Hematopoietic multipotent progenitor cell treated with erythropoietin and hydrocortisone succinate and interleukin-3 and kit ligand, for 17 days (in vitro differentiated cells): Measurements from ENCODE around the gene KRTAP5-8.
"Not testable (repeated sequence)": the region's sequence is repeated elsewhere in the genome, so short reads cannot be mapped to it uniquely, and the experiment has no call there.

Experiments used
- DNase-seq: peaks from one replicate; pipeline ENCODE4 v3.0.0-alpha.2; 2015; ENCODE audit warnings: low spot score

Gene KRTAP5-8

DNA sequence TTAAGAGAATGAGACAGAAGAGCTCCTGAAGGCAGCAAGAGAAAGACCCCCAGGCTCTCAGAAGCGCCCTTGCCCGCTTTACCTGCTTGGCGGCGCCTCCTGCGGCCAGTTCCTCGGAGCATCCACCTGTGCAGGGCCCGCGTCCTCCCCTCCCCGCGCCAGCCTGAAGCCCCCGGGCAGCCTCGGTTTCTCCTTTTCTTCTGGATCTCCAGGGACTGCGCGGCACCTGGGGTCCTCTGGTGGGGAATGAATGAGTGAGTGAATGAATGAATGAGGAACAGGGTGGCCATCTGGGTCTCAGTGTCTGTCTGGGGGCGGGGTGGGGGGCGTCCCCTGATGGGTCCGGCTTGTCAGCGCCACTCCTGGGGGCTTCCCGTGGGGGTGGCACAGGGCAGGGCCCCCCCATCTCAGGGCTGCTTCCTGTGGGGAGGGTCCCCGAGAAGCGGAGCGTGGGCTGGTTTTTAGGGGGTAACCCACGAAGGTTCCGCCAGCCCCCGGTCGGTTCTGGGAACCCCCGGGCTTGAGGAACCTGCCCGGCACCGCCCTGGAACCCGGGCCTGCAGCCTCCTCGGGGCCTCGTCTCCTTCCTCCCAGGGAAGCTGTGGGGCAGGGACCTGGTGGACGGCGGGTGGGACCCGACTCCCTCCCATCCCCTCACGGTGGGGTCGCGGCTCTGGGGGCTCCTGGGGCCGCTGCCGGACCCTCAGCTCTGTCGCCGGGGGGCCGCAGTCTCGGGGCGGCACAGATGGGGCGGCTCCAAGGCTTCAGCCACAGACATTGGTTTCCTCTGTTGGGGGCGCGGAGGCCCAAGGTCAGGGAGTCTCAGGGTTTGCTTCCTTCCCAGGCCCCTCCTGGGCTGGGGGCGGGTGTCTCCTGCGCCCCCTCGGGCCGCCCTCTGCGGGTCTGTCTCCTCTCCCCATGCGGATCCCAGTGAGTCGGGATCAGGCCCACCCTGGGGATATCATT is 19.0 kb upstream of the KRTAP5-8 start:
- no peak for DNase-seq

DNA sequence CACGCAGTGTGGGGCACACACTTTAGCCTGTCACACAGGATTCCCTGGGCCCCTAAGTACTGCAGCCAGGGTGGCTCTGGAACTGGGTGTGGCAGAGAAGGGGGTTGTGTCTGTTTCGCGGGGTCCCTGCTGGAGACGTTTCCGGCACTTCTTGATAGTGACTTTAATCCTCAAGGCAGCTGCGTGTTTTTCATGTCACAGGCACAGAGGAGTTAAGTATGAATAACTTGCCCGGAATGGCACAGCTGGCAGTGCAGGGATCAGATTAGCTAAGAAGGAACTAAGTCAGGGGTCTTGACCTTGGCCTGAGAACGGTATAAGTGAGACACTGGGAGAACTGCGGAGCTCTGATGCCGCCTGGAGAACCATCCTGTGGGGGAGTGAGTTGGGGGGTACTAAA is 18.3 kb upstream of the KRTAP5-8 start:
- DNase-seq = no peak

DNA sequence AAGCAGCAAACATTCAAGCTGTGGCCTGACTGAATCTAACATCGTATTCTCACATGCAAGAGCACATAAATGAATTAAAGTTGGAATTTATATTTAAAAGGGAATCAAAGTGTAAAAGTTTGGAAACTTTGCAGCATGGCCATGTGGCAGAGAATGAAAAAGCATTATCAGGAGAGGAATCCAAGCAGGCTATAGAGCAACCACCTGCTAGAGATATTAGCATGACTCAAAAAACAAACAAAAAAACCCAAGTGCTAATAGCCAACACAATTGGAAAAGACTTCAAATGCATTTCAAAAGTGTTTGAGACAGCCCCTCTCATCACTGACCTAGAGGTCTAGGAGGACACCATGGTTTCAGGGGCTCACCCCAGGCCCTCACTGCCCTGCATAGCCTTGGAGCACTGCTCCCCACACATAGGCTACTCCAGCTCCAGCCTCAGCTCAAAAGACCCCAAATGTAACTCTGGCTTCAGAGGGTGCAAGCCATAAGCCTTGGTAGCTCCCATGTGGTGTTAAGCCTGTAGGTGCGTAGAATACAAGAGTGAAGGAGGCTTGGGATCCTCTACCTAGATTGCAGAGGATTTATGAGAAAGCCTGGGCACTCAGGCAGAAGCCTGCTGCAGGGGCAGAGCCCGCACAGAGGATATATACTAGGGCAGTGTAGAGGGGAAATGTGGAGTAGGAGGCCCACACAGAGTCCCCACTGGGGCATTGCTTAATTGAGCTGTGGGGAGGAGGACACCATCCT is 12.5 kb upstream of the KRTAP5-8 start:
- no peak for DNase-seq

DNA sequence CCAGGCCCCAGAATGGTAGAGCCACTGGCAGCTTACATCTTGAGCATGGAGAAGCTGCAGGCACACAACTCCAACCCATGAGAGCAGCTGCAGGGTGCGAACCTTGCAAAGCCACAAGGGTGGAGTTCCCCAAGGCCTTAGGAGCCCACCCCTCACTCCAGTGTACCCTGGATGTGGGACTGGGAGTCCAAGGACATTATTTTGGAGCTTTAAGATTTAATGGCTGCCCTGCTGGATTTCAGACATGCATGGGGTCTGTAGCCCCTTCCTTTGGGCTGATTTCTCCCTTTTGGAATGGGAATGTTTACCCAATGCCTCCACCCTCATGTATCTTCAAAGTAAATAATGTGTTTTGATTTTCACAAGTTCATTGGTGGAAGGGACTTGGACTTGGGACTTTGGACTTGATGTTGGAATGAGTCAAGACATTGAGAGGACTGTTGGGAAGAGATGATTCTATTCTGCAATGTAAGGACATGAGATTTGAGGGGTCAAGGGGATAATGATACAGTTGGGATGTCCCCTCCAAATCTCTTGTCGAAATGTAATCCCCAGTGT is 11.8 kb upstream of the KRTAP5-8 start:
- no peak for DNase-seq

DNA sequence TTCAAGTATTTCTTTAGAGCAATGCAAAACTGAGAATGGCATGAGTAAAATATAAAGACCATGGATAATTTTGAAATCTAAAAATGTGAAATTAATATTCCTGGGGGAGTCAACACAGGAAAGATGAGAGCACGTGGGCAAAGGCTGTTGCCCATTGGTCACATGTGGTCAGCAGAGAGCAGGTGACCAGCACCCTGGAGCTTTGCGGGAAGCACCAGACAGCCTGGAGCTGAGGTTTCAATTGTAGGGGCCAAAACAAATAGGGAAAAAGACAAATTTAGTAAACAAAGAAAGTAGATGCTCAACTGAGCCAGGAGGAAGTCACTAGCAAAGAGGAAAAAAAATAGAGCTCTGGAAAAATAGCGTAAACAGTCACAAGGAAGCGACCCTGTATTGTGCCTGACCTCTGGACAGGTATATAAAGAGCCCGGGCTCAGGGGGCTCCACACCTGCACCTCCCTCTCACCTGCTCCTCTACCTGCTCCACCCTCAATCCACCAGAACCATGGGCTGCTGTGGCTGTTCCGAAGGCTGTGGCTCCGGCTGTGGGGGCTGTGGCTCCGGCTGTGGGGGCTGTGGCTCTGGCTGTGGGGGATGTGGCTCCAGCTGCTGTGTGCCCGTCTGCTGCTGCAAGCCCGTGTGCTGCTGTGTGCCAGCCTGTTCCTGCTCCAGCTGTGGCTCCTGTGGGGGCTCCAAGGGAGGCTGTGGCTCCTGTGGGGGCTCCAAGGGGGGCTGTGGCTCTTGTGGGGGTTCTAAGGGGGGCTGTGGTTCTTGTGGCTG is 10.8 kb upstream of the KRTAP5-8 start, which contains the start of gene KRTAP5-7:
Gene KRTAP5-7, plus strand, starts transcription at position 472 of the 780 bp plus-strand sequence. Its CDS starts 34 bp downstream, at position 506.
- not testable (repeated sequence) for DNase-seq

DNA sequence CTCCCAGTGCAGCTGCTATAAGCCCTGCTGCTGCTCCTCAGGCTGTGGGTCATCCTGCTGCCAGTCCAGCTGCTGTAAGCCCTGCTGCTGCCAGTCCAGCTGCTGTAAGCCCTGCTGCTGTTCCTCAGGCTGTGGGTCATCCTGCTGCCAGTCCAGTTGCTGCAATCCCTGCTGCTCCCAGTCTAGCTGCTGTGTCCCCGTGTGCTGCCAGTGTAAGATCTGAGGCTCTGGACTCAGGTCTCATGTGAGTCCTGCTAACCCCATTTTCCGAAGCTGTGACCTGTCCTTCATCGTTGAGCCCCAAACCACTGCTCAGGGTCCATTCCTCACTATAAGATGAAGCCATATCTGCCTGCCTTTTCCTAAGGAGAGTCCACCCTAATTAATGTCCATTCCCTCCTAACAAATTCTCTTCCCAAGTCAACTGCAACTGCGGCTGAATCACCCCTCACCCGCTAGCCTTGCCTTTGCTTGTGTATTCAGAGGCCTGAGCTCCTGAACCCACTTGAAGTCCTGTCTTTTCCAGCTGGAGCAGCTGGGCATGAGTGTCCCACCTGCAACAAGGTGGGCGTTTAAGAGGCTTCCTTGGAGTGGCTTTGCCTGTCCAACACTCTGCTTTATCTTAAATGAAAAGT is 10.1 kb upstream of the KRTAP5-8 start:
- DNase-seq = no peak

DNA sequence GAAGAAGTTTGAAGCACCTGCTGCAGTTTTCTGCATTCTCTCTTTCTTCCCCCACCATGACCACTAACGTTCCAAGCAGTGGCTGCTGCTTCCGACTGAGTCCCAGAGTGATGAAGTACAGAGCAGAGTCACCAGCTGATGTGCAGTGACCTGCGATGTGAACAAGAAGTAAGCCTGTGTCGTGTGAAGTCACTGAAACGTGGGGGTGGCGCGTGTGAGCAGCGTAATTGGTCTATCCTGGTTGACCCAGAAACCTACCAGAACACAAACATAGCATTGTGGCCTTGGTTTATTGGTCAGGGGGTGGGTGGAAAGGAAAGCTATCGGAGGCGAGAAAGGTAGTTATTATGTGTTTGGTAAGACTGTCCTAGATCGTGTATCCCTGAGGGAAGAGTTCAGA is 7.2 kb upstream of the KRTAP5-8 start:
- DNase-seq = no peak

DNA sequence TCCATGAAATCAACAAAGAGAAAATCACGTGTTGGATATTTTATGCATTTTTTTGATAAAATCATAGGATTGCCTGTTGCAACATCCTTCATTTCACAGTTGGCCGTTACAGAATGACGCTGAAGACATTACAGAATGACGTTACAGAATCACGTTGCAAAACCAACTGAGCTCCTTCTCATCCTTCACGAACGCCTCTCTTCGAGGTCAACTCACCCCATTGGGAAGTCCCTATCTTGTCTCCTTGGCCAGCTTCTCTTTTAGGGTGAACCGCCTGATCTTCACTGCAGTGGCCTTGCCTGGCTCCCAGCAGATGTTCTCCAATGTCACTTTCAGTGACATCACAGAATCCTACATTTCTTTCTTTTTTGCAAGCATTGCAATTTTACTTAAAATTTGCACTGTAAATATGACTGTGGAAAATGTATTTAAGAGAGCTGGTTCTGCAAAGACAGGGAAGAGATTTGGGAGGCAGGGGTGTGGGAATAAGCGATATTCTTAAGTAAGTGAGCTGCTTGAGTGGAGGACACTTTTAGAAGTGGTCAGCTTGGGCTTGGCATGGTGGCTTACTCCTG is 5.7 kb upstream of the KRTAP5-8 start:
- DNase-seq = no peak

DNA sequence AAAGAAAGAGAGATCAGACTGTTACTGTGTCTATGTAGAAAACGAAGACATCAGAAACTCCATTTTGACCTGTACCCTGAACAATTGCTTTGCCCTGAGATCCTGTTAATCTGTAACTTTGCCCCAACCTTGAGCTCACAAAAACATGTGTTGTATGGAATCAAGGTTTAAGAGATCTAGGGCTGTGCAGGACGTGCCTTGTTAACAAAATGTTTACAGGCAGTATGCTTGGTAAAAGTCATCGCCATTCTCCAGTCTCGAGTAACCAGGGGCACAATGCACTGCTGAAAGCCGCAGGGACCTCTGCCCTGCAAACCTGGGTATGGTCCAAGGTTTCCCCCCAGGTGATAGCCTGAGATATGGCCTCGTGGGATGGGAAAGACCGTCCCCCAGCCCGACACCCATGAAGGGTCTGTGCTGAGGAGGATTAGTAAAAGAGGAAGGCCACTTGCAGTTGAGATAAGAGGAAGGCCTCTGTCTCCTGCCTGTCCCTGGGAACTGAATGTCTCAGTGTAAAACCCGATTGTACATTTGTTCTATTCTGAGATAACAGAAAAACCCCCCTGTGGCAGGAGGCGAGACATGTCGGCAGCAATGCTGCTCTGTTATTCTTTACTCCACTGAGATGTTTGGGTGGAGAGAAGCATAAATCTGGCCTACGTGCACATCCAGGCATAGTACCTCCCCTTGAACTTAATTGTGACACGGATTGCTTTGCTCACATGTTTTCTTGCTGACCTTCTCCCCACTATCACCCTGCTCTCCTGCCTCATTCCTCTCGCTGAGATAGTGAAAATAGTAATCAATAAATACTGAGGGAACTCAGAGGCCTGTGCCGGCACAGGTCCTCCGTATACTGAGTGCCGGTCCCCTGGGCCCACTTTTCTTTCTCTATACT is 2.9 kb upstream of the KRTAP5-8 start:
- not testable (repeated sequence) for DNase-seq

DNA sequence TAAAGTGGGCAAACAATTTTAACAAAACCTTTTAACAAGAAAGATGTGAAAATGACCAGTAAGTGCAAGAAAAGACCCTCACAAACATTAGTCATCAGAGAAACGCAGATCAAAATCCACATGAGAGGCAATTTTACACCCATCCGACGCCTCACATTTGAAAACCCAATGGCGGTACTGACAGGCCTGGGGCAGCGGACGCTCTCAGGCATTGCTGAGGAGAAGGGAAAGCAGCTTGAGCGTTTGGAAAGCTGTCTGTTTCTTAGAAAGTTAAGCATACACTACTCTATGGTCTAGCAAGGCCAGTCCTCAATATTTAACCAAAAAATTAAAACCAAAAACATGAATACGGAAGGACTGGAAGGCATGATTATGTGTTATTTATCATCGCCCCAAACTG is 2.0 kb upstream of the KRTAP5-8 start:
- DNase-seq = no peak

DNA sequence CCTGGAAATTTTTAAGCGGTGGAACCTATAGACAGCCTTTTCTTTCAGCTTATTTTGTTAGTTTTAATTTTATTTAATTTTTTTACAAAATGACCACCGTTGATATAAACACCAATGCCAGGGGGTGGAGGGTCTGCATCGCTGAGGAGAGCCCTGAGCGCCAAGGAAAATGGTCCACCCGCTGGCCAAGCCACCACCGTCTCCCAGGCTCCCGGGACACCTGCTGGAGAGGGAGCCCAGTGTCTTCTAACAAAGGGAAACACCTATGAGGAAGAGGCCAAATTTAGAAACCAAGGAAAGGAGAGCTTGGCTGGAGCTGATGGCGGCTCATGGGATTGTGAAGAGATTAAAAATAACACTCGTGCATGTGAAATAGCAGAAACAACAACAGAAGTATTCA is 288 bp upstream of the KRTAP5-8 start:
- DNase-seq = no peak

DNA sequence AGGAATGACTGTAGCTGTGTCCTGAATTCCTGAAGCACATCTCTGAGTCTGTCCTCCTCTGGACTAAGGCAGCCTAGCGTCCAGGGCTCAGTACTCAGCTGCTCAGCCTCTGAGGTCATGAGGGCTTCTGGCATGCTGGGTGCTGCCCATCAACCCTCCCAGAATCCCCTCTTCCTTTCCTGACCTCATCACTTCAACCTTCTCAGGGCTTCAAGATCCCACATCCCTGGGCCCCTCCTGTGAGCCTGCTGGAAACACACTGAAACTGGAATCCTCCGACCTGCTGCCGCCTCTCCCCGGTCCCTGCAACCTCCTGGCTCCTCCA is 803 bp downstream of the KRTAP5-8 start:
- DNase-seq = no peak

DNA sequence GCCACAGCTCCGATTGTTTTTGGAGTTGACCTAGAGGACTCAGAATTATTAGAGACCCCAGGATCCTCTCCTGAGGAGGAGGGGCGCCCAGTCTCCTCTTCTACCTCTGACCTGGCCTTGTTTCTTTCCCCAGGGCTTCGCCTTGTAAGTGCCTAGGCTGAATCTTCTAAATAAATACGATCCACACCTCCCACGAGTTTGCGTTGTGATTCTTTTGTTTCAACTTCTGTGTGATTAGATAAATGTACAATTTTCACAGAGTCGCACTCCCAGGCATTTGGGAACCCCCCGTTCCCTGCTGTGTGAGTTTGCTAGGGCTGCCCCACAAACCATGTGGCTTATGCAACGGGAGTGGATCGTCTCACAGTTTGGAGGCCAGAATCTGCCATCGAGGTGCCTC is 1.2 kb downstream of the KRTAP5-8 start:
- DNase-seq = no peak

DNA sequence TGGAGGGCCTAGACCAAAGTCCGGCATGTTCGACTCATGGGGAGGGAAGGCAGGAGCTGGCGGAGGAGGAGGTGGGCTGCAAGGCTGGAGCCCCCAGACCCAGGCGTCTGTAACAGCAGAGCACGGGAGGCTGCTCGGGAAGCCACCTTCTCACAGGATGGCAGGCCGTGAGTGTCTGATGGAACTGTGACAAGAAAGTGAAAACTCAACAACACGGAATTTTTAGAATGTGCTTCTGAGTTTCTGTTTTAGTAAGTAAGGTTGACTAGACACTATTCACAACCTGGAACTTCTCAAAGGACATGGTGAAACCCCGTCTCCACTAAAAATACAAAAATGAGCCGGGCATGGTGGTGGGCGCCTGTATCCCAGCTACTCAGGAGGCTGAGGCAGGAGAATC is 2.1 kb downstream of the KRTAP5-8 start:
- not testable (repeated sequence) for DNase-seq

DNA sequence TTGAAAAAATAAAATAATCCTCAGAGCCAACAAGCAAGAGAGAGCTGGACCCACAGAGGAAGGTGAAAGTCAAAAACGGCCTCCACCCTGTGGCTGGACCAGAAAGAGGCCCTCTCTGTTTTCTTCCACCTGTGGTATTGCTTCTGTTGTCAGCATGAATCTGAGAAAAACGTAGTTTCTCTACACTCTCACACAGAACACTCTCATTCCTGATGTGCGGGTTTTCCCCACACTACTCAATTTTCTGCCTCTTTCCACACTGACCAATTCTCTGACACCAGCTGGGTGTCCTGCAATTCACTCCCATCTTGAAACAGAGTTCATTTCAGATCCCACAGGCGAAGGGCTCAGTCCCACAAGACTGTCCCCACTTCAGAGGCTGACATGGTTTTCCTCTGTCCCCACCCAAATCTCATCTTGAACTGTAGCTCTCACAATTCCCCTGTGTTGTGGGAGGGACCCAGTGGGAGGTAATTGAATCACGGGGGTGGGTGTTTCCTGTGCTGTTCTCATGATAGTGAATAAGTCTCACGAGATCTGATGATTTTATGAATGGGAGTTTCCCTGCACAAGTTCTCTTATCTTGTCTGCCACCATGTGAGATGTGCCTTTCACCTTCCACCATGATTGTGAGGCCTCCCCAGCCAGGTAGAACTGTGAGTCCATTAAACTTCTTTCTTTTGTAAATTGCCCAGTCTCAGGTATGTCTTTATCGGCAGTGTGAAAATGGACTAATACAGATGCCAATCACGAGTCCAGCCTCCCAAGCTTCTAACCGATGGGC is 2.9 kb downstream of the KRTAP5-8 start:
- not testable (repeated sequence) for DNase-seq

DNA sequence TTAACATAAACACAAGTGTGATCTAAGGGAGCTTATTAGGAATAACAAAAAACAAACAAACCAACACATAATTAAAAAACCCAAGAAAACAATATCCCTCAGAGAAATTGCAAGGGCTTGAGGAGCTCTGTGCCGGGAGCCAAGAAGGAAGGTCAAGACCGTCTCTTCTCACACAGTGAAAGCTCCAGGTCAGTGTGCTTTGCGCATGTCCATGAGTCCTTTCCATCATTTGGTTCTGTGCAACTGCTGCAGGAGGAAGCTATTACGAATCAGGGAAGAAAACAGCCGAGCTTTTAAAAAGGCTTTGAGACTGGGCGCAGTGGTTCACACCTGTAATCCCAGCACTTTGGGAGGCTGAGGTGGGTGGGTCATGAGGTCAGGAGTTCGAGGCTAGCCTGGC is 4.6 kb downstream of the KRTAP5-8 start:
- no peak for DNase-seq

DNA sequence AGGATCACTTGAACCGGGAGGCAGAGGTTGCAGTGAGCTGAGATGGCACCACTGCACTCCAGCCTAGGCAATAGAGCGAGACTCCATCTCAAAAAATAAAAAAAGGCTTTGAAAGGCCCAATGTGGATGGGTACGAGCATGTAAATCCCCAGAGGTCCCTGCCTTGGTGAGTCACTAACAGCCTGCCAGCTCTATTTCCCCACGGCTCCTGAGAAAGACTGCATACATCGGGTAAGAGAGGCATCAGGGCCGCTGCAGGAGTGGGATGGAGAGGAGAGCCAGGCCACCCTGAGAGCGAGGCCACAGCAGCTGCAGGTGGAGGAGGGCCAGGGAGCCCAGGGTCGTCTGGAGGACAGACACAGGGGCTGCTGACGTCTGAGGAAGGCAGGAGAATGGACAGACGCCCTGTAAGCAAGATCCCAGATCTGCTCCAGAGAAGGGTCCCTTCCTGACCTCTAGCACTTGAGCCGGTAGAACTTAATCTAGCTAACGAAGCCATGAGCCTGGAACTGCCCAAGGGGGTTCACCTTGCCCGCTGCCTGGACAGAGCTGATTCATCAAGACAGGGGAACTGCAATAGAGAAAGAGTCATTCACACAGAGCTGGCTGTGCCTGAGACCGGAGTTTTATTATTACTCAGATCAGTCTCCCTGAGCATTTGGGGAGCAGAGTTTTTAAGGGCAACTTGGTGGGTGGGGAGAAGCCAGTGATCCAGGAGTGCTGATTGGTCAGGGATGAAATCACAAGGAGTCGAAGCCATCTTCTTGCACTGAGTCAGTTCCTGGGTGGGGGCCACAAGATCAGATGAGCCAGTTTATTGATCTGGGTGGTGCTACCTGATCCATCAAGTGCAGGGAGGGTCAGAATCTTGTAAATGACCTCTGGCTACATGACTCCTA is 5.3 kb downstream of the KRTAP5-8 start:
- DNase-seq = no peak

DNA sequence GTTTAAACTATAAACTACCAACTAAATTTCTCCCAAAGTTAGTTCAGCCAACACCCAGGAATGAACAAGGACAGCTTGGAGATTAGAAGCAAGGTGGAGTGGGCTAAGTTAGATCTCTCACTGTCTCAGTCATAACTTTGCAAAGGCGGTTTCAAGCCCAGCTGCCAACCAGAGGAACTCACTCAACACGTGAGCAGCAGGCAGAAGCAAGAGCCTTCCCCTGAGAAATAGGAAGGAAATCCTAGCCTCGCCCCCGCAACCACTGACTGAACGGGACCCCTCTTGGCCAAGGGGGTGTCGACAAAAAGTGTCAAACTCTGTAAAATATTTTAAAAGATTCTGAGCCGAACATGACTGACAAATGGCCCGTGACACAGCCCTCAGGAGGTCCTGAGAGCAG is 6.0 kb downstream of the KRTAP5-8 start:
- DNase-seq = no peak
